Measurements from ENCODE around the gene C14orf39. TPM values are rescaled to one million over a fixed set of nuclear protein-coding genes. Genes with fewer than 3 reads are reported as not detected.

The C14orf39 gene
- not detected for total RNA-seq

GRCh38 chr14:60485598-60486251 is at the start of gene C14orf39:
Gene C14orf39 (minus strand): TSS chr14:60486063. CDS start chr14:60485078, 985 bp downstream.
- no peak for ATAC-seq

- ATAC-seq = no peak
These were observed 46.6 kb upstream of the C14orf39 start for GRCh38 chr14:60532442-60532841.

GRCh38 chr14:60515511-60516289 is 29.8 kb upstream of the C14orf39 start:
- ATAC-seq = no peak

GRCh38 chr14:60514741-60515491 is 29.1 kb upstream of the C14orf39 start:
- ATAC-seq = no peak

GRCh38 chr14:60514378-60514740 is 28.5 kb upstream of the C14orf39 start:
- no peak for ATAC-seq

GRCh38 chr14:60512973-60513571 is 27.2 kb upstream of the C14orf39 start:
- no peak for ATAC-seq

GRCh38 chr14:60512126-60512525 is 26.3 kb upstream of the C14orf39 start:
- no peak for ATAC-seq

GRCh38 chr14:60510951-60511599 is 25.2 kb upstream of the C14orf39 start:
- no peak for ATAC-seq

GRCh38 chr14:60510254-60510950 is 24.5 kb upstream of the C14orf39 start:
- ATAC-seq = no peak

- no peak for ATAC-seq
These were observed 23.8 kb upstream of the C14orf39 start for GRCh38 chr14:60509438-60510253.

GRCh38 chr14:60508707-60509437 is 23.0 kb upstream of the C14orf39 start, which contains the start of gene SIX6:
Gene SIX6 (plus strand): TSS chr14:60509146. CDS start chr14:60509399, 253 bp downstream.
- no peak for ATAC-seq

GRCh38 chr14:60508363-60508706 is 22.5 kb upstream of the C14orf39 start:
- ATAC-seq = no peak

- no peak for ATAC-seq
These were observed 21.3 kb upstream of the C14orf39 start for GRCh38 chr14:60506985-60507829.

GRCh38 chr14:60506462-60506984 is 20.7 kb upstream of the C14orf39 start:
- no peak for ATAC-seq

- no peak for ATAC-seq
These were observed 20.1 kb upstream of the C14orf39 start for GRCh38 chr14:60506010-60506409.

- ATAC-seq = no peak
These were observed 19.6 kb upstream of the C14orf39 start for GRCh38 chr14:60505448-60505847.

- no peak for ATAC-seq
These were observed 16.7 kb upstream of the C14orf39 start for GRCh38 chr14:60502541-60502940.

GRCh38 chr14:60495946-60496345 is 10.1 kb upstream of the C14orf39 start:
- ATAC-seq = no peak

GRCh38 chr14:60490270-60490669 is 4.4 kb upstream of the C14orf39 start:
- no peak for ATAC-seq
